Muscle layer of colon (tissue), 2 donors: ENCODE data around the gene DPP6.

Experiments
- H3K27ac ChIP-seq: one replicate; pipeline ENCODE4 v1.7.0; 2013; ENCODE audit warnings: low read depth, mild to moderate bottlenecking, low read length, moderate library complexity
- H3K27me3 ChIP-seq, 2 donors: one replicate each; pipeline ENCODE4 v1.7.0; 2013; ENCODE audit warnings: low read length in 2 of 2, mild to moderate bottlenecking in 2 of 2; ENCODE audit not compliant: insufficient read depth in 2 of 2, control insufficient read depth in 1 of 2
- H3K36me3 ChIP-seq: one replicate; pipeline ENCODE4 v1.7.0; 2013; ENCODE audit warnings: mild to moderate bottlenecking, low read length; ENCODE audit not compliant: insufficient read depth
- H3K4me1 ChIP-seq: one replicate; pipeline ENCODE4 v1.7.0; 2013; ENCODE audit warnings: mild to moderate bottlenecking, low read length; ENCODE audit not compliant: insufficient read depth
- H3K4me3 ChIP-seq, 2 donors: one replicate each; pipeline ENCODE4 v1.7.0; 2013; ENCODE audit warnings: low read length in 2 of 2, low read depth in 1 of 2, mild to moderate bottlenecking in 1 of 2, moderate library complexity in 1 of 2
- H3K9ac ChIP-seq: one replicate; pipeline ENCODE4 v1.7.0; 2013; ENCODE audit warnings: low read length
- H3K9me3 ChIP-seq: one replicate; pipeline ENCODE4 v1.7.0; 2013; ENCODE audit warnings: mild to moderate bottlenecking, low read length
- donor health status: abdominal sarcoma.
- donor health status: Adenocarcinoma of cecum.

Gene DPP6

GRCh38 chr7:154429666-154430404 lies 377.6 kb downstream of the DPP6 start:
- Histone ChIP-seq H3K9ac (no peak overlapping the region), H3K27me3 (no peaks in the 10 kb centered on the region), H3K27ac (no peak overlapping the region), H3K4me1 (no peaks in the 10 kb centered on the region), H3K4me3 (no peak overlapping the region), H3K9me3 (no peaks in the 10 kb centered on the region), H3K36me3 (no peaks in the 10 kb centered on the region)

DNA sequence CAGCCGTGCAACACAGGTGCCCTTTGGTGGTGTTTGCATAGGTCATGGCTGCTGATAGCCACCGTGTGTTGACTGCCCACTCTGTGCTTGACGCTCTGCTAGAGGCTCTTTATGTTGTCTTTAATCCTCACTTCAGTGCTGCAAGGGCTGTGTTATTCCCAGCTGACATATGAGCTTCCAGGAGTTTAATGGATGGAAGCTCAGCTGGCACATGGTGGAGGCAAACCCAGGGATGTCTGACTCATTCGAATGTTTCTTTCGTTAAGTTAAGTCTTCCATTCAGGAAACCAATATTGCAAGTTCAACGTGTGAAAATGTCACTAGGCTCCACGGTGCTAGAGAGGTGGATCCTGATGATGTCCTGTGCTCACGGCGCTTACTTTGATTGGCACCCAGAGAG lies 378.4 kb downstream of the DPP6 start:
- H3K36me3 ChIP-seq: no peaks in the 10 kb centered on the region
- H3K4me1 ChIP-seq: no peaks in the 10 kb centered on the region
- H3K27me3 ChIP-seq: no peaks in the 10 kb centered on the region
- H3K9ac ChIP-seq: no peak overlapping the region
- no peak overlapping the region for H3K4me3 ChIP-seq
- no peak overlapping the region for H3K27ac ChIP-seq
- H3K9me3 ChIP-seq: no peaks in the 10 kb centered on the region

GRCh38 chr7:154431045-154431444 lies 378.8 kb downstream of the DPP6 start:
- Histone ChIP-seq H3K4me3 (no peak overlapping the region), H3K27me3 (no peaks in the 10 kb centered on the region), H3K4me1 (no peaks in the 10 kb centered on the region), H3K9me3 (no peaks in the 10 kb centered on the region), H3K36me3 (no peaks in the 10 kb centered on the region), H3K27ac (no peak overlapping the region), H3K9ac (no peak overlapping the region)

GRCh38 chr7:154433632-154434598 lies 381.7 kb downstream of the DPP6 start:
- H3K9me3 ChIP-seq: no peaks in the 10 kb centered on the region
- no peaks in the 10 kb centered on the region for H3K27me3 ChIP-seq
- H3K9ac ChIP-seq: no peak overlapping the region
- no peak overlapping the region for H3K4me3 ChIP-seq
- no peak overlapping the region for H3K27ac ChIP-seq
- no peaks in the 10 kb centered on the region for H3K36me3 ChIP-seq
- no peaks in the 10 kb centered on the region for H3K4me1 ChIP-seq

- no peak overlapping the region for H3K4me3 ChIP-seq
- H3K4me1 ChIP-seq: no peaks in the 10 kb centered on the region
- H3K27ac ChIP-seq: no peak overlapping the region
- no peaks in the 10 kb centered on the region for H3K27me3 ChIP-seq
- no peaks in the 10 kb centered on the region for H3K36me3 ChIP-seq
- H3K9me3 ChIP-seq: no peaks in the 10 kb centered on the region
- H3K9ac ChIP-seq: no peak overlapping the region
Measured at GRCh38 chr7:154436560-154436959, 384.4 kb downstream of the DPP6 start.

GRCh38 chr7:154437234-154437633 lies 385.0 kb downstream of the DPP6 start:
- Histone ChIP-seq H3K4me3 (no peak overlapping the region), H3K4me1 (no peaks in the 10 kb centered on the region), H3K36me3 (no peaks in the 10 kb centered on the region), H3K27me3 (no peaks in the 10 kb centered on the region), H3K27ac (no peak overlapping the region), H3K9me3 (no peaks in the 10 kb centered on the region), H3K9ac (no peak overlapping the region)

DNA sequence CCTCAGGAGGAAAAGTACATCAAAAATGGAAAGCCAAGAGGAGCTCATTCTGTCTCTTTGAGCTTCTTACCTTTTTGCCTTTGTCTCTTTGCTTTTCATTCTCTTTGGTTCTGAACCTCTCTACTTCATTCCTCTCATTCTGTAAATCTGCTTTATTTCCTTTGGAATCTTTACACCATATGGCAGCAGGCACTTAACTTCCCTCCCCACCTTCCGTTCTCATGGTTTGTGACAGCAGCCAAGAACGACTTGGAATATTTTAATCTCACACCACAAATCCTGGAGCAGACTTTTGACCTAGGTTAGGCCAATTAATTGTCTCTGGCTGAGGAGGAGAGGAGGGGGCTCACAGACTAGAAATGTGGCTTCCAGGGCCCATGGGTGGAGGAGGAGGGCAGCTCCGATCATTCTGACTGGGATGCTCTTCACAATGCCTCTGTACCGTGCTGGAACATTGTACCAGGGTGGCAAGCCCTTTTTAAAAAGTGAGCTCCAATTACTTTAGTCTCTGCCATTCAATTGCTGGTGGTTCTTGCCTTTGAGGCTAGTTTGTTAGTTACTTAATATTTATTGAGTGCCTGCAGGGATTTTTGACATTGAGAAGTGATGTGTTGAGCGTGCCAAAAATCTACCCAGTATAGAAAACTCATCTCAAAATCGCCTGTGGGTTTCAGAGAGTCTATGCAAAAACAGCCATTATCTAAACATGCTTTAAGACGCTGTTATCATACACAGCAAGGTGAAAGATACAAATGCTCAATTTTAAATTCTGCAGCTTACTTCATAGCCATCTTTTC lies 386.6 kb downstream of the DPP6 start:
- Histone ChIP-seq H3K4me1 (no peaks in the 10 kb centered on the region), H3K27me3 (no peaks in the 10 kb centered on the region), H3K27ac (no peak overlapping the region), H3K9ac (no peak overlapping the region), H3K4me3 (no peak overlapping the region), H3K9me3 (no peaks in the 10 kb centered on the region), H3K36me3 (no peaks in the 10 kb centered on the region)

- H3K4me1 ChIP-seq: no peaks in the 10 kb centered on the region
- no peaks in the 10 kb centered on the region for H3K27me3 ChIP-seq
- no peaks in the 10 kb centered on the region for H3K36me3 ChIP-seq
Measured at GRCh38 chr7:154440058-154440457, 387.9 kb downstream of the DPP6 start.

GRCh38 chr7:154440651-154441050 lies 388.5 kb downstream of the DPP6 start:
- no peaks in the 10 kb centered on the region for H3K9me3 ChIP-seq
- no peak overlapping the region for H3K4me3 ChIP-seq
- H3K27ac ChIP-seq: no peak overlapping the region
- H3K36me3 ChIP-seq: no peaks in the 10 kb centered on the region
- no peaks in the 10 kb centered on the region for H3K27me3 ChIP-seq
- no peaks in the 10 kb centered on the region for H3K4me1 ChIP-seq
- H3K9ac ChIP-seq: no peak overlapping the region

More at GRCh38 chr7:154440058-154440457, 387.9 kb downstream of the DPP6 start:
- no peak overlapping the region for H3K9ac ChIP-seq
- no peak overlapping the region for H3K4me3 ChIP-seq
- H3K27ac ChIP-seq: no peak overlapping the region
- H3K9me3 ChIP-seq: no peaks in the 10 kb centered on the region

GRCh38 chr7:154441811-154442210 lies 389.6 kb downstream of the DPP6 start:
- Histone ChIP-seq H3K27ac (no peak overlapping the region), H3K36me3 (no peaks in the 10 kb centered on the region), H3K4me3 (no peak overlapping the region), H3K9ac (no peak overlapping the region), H3K4me1 (no peaks in the 10 kb centered on the region), H3K27me3 (no peaks in the 10 kb centered on the region), H3K9me3 (no peaks in the 10 kb centered on the region)

DNA sequence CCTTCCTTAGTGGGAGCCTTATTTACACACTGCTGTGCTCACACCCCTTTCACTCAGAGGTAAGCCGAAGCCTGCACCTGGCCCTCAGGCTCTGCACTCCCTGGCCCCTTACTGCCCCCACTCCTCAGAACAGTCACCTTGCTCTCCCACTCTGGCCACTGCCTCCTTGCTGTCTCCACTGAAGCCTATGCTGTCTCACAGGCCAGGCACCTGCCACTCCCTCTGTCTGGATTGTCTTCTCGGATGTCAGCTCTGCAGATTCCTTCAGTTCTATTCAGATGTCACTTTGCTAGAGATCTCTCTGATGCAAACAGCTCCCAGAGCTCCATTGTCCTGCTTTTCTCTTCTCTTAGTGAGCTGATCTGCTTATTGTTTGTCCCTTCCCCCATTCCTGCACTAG lies 390.7 kb downstream of the DPP6 start:
- Histone ChIP-seq H3K4me1 (no peaks in the 10 kb centered on the region), H3K9ac (no peak overlapping the region), H3K36me3 (no peaks in the 10 kb centered on the region), H3K4me3 (no peak overlapping the region), H3K27me3 (no peaks in the 10 kb centered on the region), H3K27ac (no peak overlapping the region), H3K9me3 (no peaks in the 10 kb centered on the region)
